Measurements from ENCODE around the gene ADIG.

The ADIG gene

GRCh38 chr20:38581013-38581412 lies at the start of gene ADIG:
Gene ADIG (plus strand): TSS chr20:38581197. CDS start chr20:38581251, 54 bp downstream.
- DNase-seq: no peak

GRCh38 chr20:38534756-38535155 lies 46.2 kb upstream of the ADIG start:
- DNase-seq: no peak

GRCh38 chr20:38536310-38536709 lies 44.7 kb upstream of the ADIG start:
- DNase-seq: peak; percentile 31

GRCh38 chr20:38537176-38537575 lies 43.8 kb upstream of the ADIG start:
- no peak for DNase-seq

- no peak for DNase-seq
Observed at GRCh38 chr20:38538789-38539188, 42.2 kb upstream of the ADIG start.

GRCh38 chr20:38543014-38543906 lies 37.7 kb upstream of the ADIG start:
- no peak for DNase-seq

GRCh38 chr20:38545771-38546170 lies 35.2 kb upstream of the ADIG start:
- no peak for DNase-seq

- DNase-seq: no peak
Observed at GRCh38 chr20:38547288-38548085, 33.5 kb upstream of the ADIG start.

GRCh38 chr20:38548356-38549083 lies 32.5 kb upstream of the ADIG start:
- no peak for DNase-seq

- no peak for DNase-seq
Observed at GRCh38 chr20:38550274-38550673, 30.7 kb upstream of the ADIG start.

- no peak for DNase-seq
Observed at GRCh38 chr20:38551056-38551626, 29.9 kb upstream of the ADIG start.

GRCh38 chr20:38554986-38555385 lies 26.0 kb upstream of the ADIG start:
- no peak for DNase-seq

GRCh38 chr20:38555395-38555794 lies 25.6 kb upstream of the ADIG start:
- no peak for DNase-seq

GRCh38 chr20:38557174-38557573 lies 23.8 kb upstream of the ADIG start:
- DNase-seq: no peak

- no peak for DNase-seq
Observed at GRCh38 chr20:38558596-38559360, 22.2 kb upstream of the ADIG start.

GRCh38 chr20:38559764-38560163 lies 21.2 kb upstream of the ADIG start:
- DNase-seq: peak; percentile 16

- DNase-seq: no peak
Observed at GRCh38 chr20:38563802-38564431, 17.1 kb upstream of the ADIG start.

- DNase-seq: no peak
Observed at GRCh38 chr20:38564680-38565079, 16.3 kb upstream of the ADIG start.

- DNase-seq: no peak
Observed at GRCh38 chr20:38566036-38566598, 14.9 kb upstream of the ADIG start.

- no peak for DNase-seq
Observed at GRCh38 chr20:38569747-38570525, 11.1 kb upstream of the ADIG start.
